SK-N-SH (cell line): Measurements from ENCODE around the gene CD300A. TPM values are rescaled to one million over a fixed set of nuclear protein-coding genes. Genes with fewer than 3 reads are reported as not detected.

Source experiments
- CTCF ChIA-PET: fragments of 300-600, 350-600 bp; formaldehyde crosslinking; extraction: SDS; loops from one replicate; lab custom pipeline; 2021; lab: Yijun Ruan, JAX
- POLR2A ChIA-PET: fragments of 350-600 bp; sonication (Branson Sonifier 250); formaldehyde crosslinking; extraction: SDS; loops from one replicate; lab custom pipeline; 2020; ENCODE audit warnings: antibody characterized with exemption, inconsistent platforms; lab: Yijun Ruan, JAX
- DNase-seq: peaks from one replicate; pipeline ENCODE4 v3.0.0; 2012
- H2AFZ ChIP-seq: fragments of 200-600 bp; sonication (generic); 2 replicates; pipeline ENCODE4 v1.8.1; 2016; ENCODE audit warnings: antibody characterized with exemption, mild to moderate bottlenecking, low read depth
- H3F3A ChIP-seq: fragments of 200-600 bp; sonication (generic); replicated peaks from 2 replicates; pipeline ENCODE3; 2016; ENCODE audit warnings: antibody characterized with exemption, mild to moderate bottlenecking; ENCODE audit not compliant: insufficient read depth
- H3K27ac ChIP-seq, 2 experiments: fragments of 200-500 bp in 1 of 2; fragments of 200-600 bp in 1 of 2; sonication (Bioruptor generic) in 1 of 2; sonication (generic), shearing (Covaris generic) in 1 of 2; 2 replicates each; pipeline versions ENCODE4 v1.5.1 to v1.6.1; 2014 to 2016; ENCODE audit warnings: low read depth in 2 of 2, inconsistent platforms in 1 of 2, low read length in 1 of 2, mild to moderate bottlenecking in 1 of 2, mixed read lengths in 1 of 2
- H3K27me3 ChIP-seq: fragments of 200-600 bp; sonication (generic), shearing (Covaris generic); 2 replicates; pipeline ENCODE4 v1.6.1; 2016; ENCODE audit warnings: mixed run types; ENCODE audit not compliant: insufficient read depth
- H3K36me3 ChIP-seq, 2 experiments: fragments of 200-500 bp in 1 of 2; fragments of 200-600 bp in 1 of 2; sonication (Bioruptor generic) in 1 of 2; sonication (generic) in 1 of 2; replicated peaks in 1 of 2; 2 replicates each; pipeline versions ENCODE3 to v1.5.1; 2014 to 2016; ENCODE audit warnings: low read length in 1 of 2, mild to moderate bottlenecking in 1 of 2; ENCODE audit not compliant: insufficient read depth in 2 of 2, control insufficient read depth in 1 of 2
- H3K4me1 ChIP-seq, 2 experiments: fragments of 200-500 bp in 1 of 2; fragments of 200-600 bp in 1 of 2; sonication (Bioruptor generic) in 1 of 2; sonication (generic), shearing (Covaris generic) in 1 of 2; 2 replicates each; pipeline versions ENCODE4 v1.5.1 to v1.6.1; 2014 to 2016; ENCODE audit warnings: low read depth in 1 of 2, low read length in 1 of 2, mixed run types in 1 of 2; ENCODE audit not compliant: insufficient read depth in 2 of 2, control insufficient read depth in 1 of 2
- H3K4me2 ChIP-seq: fragments of 200-600 bp; sonication (generic), shearing (Covaris generic); 2 replicates; pipeline ENCODE4 v1.6.1; 2017; ENCODE audit warnings: mixed run types
- H3K4me3 ChIP-seq, 2 experiments: fragments of 200-500 bp in 1 of 2; fragments of 200-600 bp in 1 of 2; sonication (Bioruptor generic) in 1 of 2; sonication (generic), shearing (Covaris generic) in 1 of 2; 2 replicates each; pipeline versions ENCODE4 v1.5.1 to v1.8.1; 2014 to 2016; ENCODE audit warnings: low read depth in 2 of 2, inconsistent platforms in 1 of 2, low read length in 1 of 2, mild to moderate bottlenecking in 1 of 2, mixed read lengths in 1 of 2, moderate library complexity in 1 of 2
- H3K79me2 ChIP-seq: fragments of 200-600 bp; sonication (generic); 2 replicates; pipeline ENCODE4 v1.8.1; 2017; ENCODE audit warnings: mild to moderate bottlenecking; ENCODE audit not compliant: insufficient read depth
- H3K9ac ChIP-seq: fragments of 200-600 bp; sonication (generic); 2 replicates; pipeline ENCODE4 v1.6.1; 2017; ENCODE audit warnings: mixed run types
- H3K9me2 ChIP-seq: fragments of 200-600 bp; sonication (generic); 2 replicates; pipeline ENCODE4 v1.6.1; 2017; ENCODE audit warnings: mixed run types
- H3K9me3 ChIP-seq: fragments of 200-600 bp; sonication (generic); 2 replicates; pipeline ENCODE4 v1.6.1; 2017; ENCODE audit warnings: mixed run types, mild to moderate bottlenecking, moderate library complexity
- H4K20me1 ChIP-seq: fragments of 200-600 bp; sonication (generic); 2 replicates; pipeline ENCODE4 v1.6.1; 2017; ENCODE audit warnings: mild to moderate bottlenecking, mixed run types; ENCODE audit not compliant: insufficient read depth
- CHD2 ChIP-seq: fragments of 150-350 bp; IDR thresholded peaks from 2 replicates; pipeline ENCODE4 v1.6.1; 2018; ENCODE audit warnings: low read length; ENCODE audit not compliant: partially characterized antibody
- ELF1 ChIP-seq: IDR thresholded peaks from 2 replicates; pipeline ENCODE4 v1.4.0; 2012
- EP300 ChIP-seq, 2 experiments: IDR thresholded peaks; 2 replicates each; pipeline versions ENCODE4 v1.4.0 to v1.6.1; 2012; ENCODE audit warnings: borderline replicate concordance in 1 of 2, low read depth in 1 of 2, low read length in 1 of 2
- FOXJ3 ChIP-seq: sonication (generic); formaldehyde crosslinking; IDR thresholded peaks from 2 replicates; pipeline ENCODE4 v1.5.1; 2020; ENCODE audit warnings: mild to moderate bottlenecking, missing genetic modification reagents
- GABPA ChIP-seq: IDR thresholded peaks from 2 replicates; pipeline ENCODE4 v1.4.0; 2012; ENCODE audit warnings: low read depth, mild to moderate bottlenecking
- GATA2 ChIP-seq: sonication (generic); formaldehyde crosslinking; IDR thresholded peaks from 2 replicates; pipeline ENCODE4 v1.5.0; 2020; ENCODE audit warnings: mild to moderate bottlenecking, missing genetic modification reagents
- IRF3 ChIP-seq: fragments of 150-350 bp; IDR thresholded peaks from 2 replicates; pipeline ENCODE4 v1.6.1; 2016; ENCODE audit warnings: mild to moderate bottlenecking, low read depth, low read length
- JUND ChIP-seq: IDR thresholded peaks from 2 replicates; pipeline ENCODE4 v1.4.0; 2012
- MEF2A ChIP-seq: IDR thresholded peaks from 2 replicates; pipeline ENCODE4 v1.4.0; 2012; ENCODE audit warnings: low read depth, borderline replicate concordance
- NRF1 ChIP-seq: IDR thresholded peaks from 2 replicates; pipeline ENCODE4 v1.6.1; 2012; ENCODE audit warnings: low read depth, mild to moderate bottlenecking, low read length
- POLR2AphosphoS5 ChIP-seq: IDR thresholded peaks from 2 replicates; pipeline ENCODE4 v1.6.1; 2012; ENCODE audit warnings: low read depth, low read length
- RAD21 ChIP-seq: IDR thresholded peaks from 2 replicates; pipeline ENCODE4 v1.6.1; 2012; ENCODE audit warnings: mild to moderate bottlenecking, low read length
- REST ChIP-seq: IDR thresholded peaks from 2 replicates; pipeline ENCODE4 v1.6.1; 2012; ENCODE audit warnings: mild to moderate bottlenecking, low read depth, low read length, moderate library complexity
- SMC3 ChIP-seq: IDR thresholded peaks from 2 replicates; pipeline ENCODE4 v1.6.1; 2012; ENCODE audit warnings: low read depth, low read length, improper control_type of control experiment
- TAF1 ChIP-seq: IDR thresholded peaks from 2 replicates; pipeline ENCODE4 v1.6.1; 2012; ENCODE audit warnings: low read depth, mild to moderate bottlenecking, low read length, moderate library complexity, borderline replicate concordance
- TEAD4 ChIP-seq: IDR thresholded peaks from 2 replicates; pipeline ENCODE4 v1.4.0; 2012; ENCODE audit warnings: mild to moderate bottlenecking, borderline replicate concordance; ENCODE audit not compliant: insufficient read depth
- USF2 ChIP-seq: fragments of 150-350 bp; IDR thresholded peaks from 2 replicates; pipeline ENCODE4 v1.6.1; 2017; ENCODE audit warnings: antibody characterized with exemption, low read length, low read depth, borderline replicate concordance
- YY1 ChIP-seq: IDR thresholded peaks from 2 replicates; pipeline ENCODE4 v1.4.0; 2012; ENCODE audit warnings: low read depth, mild to moderate bottlenecking
- WGBS: methylation state at CpG from one replicate; pipeline ENCODE4 v1.1.6; 2017; ENCODE audit warnings: low lambda C conversion rate; 5-methylcytosine and 5-hydroxymethylcytosine counted together
- polyA plus RNA-seq, 3 experiments: library from polyadenylated mRNA; depleted of rRNA; stranded (reverse); fragments of >200 nt; gene quantifications; 2 replicates each; pipeline ENCODE4 v1.2.3, GENCODE V29; 2012
- TF ChIP-seq, protein P1 (sequence below): IDR thresholded peaks from 2 replicates; pipeline ENCODE4 v1.4.0; 2012; ENCODE audit warnings: low read depth, borderline replicate concordance
- TF ChIP-seq, protein P2 (sequence below): IDR thresholded peaks from 2 replicates; pipeline ENCODE4 v1.4.0; 2012; ENCODE audit warnings: low read depth, borderline replicate concordance

CD300A gene
- polyA plus RNA-seq, 1 of the 3 experiments (the other 2 are of a cell fraction): not detected

- H3K4me1 ChIP-seq: no peaks in the 10 kb centered on the region
These were observed 12.1 kb downstream of the CD300A start for GRCh38 chr17:74478420-74479100.

GRCh38 chr17:74480290-74480689 lies 13.9 kb downstream of the CD300A start:
- Histone ChIP-seq H3K4me3 (no peak overlapping the region), H3K27ac (no peak overlapping the region), H3K4me2 (no peak overlapping the region), H3K9ac (no peak overlapping the region), H3K27me3 (no peaks in the 10 kb centered on the region), H4K20me1 (no peaks in the 10 kb centered on the region), H3F3A (no peaks in the 10 kb centered on the region), H3K36me3 (no peaks in the 10 kb centered on the region), H3K9me3 (no peaks in the 10 kb centered on the region), H2AFZ (no peak overlapping the region), H3K9me2 (no peaks in the 10 kb centered on the region), H3K79me2 (no peaks in the 10 kb centered on the region), H3K4me1 (no peaks in the 10 kb centered on the region)
- POLR2A ChIA-PET: no interaction called here
- CTCF ChIA-PET: interaction anchor here (0.9 to 15.8 kb wide), 5 partner anchors 13 to 112 kb away, joined by 3 to 122 read pairs (median 46); partner anchors contain the start of gene GPR142
- 5% methylated on average over 7 of the region's 8 CpGs for WGBS
- peak; percentile 36 for DNase-seq
- TF ChIP-seq REST (no peak), NRF1 (no peak), GATA2 (CRISPR knock-in tag) (no peak), USF2 (no peak), ELF1 (no peak), CHD2 (no peak), POLR2AphosphoS5 (no peak), RAD21 (no peak), FOXJ3 (no peak), IRF3 (no peak), TAF1 (no peak), YY1 (no peak), MEF2A (no peak), SMC3 (no peak), GABPA (no peak)
- TF ChIP-seq, protein P1, sequence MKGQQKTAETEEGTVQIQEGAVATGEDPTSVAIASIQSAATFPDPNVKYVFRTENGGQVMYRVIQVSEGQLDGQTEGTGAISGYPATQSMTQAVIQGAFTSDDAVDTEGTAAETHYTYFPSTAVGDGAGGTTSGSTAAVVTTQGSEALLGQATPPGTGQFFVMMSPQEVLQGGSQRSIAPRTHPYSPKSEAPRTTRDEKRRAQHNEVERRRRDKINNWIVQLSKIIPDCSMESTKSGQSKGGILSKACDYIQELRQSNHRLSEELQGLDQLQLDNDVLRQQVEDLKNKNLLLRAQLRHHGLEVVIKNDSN: no peak
- TF ChIP-seq, protein P2, sequence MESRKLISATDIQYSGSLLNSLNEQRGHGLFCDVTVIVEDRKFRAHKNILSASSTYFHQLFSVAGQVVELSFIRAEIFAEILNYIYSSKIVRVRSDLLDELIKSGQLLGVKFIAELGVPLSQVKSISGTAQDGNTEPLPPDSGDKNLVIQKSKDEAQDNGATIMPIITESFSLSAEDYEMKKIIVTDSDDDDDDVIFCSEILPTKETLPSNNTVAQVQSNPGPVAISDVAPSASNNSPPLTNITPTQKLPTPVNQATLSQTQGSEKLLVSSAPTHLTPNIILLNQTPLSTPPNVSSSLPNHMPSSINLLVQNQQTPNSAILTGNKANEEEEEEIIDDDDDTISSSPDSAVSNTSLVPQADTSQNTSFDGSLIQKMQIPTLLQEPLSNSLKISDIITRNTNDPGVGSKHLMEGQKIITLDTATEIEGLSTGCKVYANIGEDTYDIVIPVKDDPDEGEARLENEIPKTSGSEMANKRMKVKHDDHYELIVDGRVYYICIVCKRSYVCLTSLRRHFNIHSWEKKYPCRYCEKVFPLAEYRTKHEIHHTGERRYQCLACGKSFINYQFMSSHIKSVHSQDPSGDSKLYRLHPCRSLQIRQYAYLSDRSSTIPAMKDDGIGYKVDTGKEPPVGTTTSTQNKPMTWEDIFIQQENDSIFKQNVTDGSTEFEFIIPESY: no peak

More at GRCh38 chr17:74478420-74479100, 12.1 kb downstream of the CD300A start:
- Histone ChIP-seq H2AFZ (no peak overlapping the region), H3K9me2 (no peaks in the 10 kb centered on the region), H3F3A (no peaks in the 10 kb centered on the region), H3K27me3 (no peaks in the 10 kb centered on the region), H3K79me2 (no peaks in the 10 kb centered on the region), H3K9ac (no peak overlapping the region), H3K9me3 (no peaks in the 10 kb centered on the region), H3K27ac (no peak overlapping the region), H3K36me3 (no peaks in the 10 kb centered on the region), H3K4me3 (no peak overlapping the region), H4K20me1 (no peaks in the 10 kb centered on the region), H3K4me2 (no peak overlapping the region)
- ChIA-PET CTCF (interaction anchor here (0.5 to 15.8 kb wide), 7 partner anchors 14 to 110 kb away, joined by 3 to 122 read pairs (median 46); partner anchors contain the start of gene GPR142), POLR2A (no interaction called here)
- 18% methylated on average over 6 of the region's 6 CpGs for WGBS
- no peak for TF ChIP-seq EP300 (IDR thresholded peaks at IDR 0.05; ENCODE audit: borderline replicate concordance in 1 of 2, low read depth in 1 of 2, low read length in 1 of 2)
- no peak for TF ChIP-seq GABPA
- TF ChIP-seq TEAD4: no peak
- TF ChIP-seq JUND: no peak
- peak; percentile 12 for DNase-seq
